Ishikawa (cell line): Measurements from ENCODE around the gene PDLIM1.

Experiments used
- TCF12 ChIP-seq: IDR thresholded peaks from 2 replicates; pipeline ENCODE4 v1.6.1; 2012; ENCODE audit warnings: low read depth
- YY1 ChIP-seq: IDR thresholded peaks from 2 replicates; pipeline ENCODE4 v1.6.1; 2012; ENCODE audit warnings: low read depth

- no peak for TF ChIP-seq YY1
- TF ChIP-seq TCF12 = no peak
These were observed 13.6 kb downstream of the PDLIM1 start for GRCh38 chr10:95277201-95277570.
